Esophagus squamous epithelium (tissue), 4 donors: ENCODE results near the gene AMFR.

Experiments used
- CTCF ChIP-seq, 6 experiments: fragments of 450-650 bp in 4 of 6; fragments of 200-600 bp in 2 of 6; sonication (generic) in 2 of 6; IDR thresholded peaks; one replicate each; pipeline ENCODE4 v1.5.1; 2016 to 2019; ENCODE audit warnings: antibody characterized with exemption in 6 of 6, mild to moderate bottlenecking in 4 of 6, moderate library complexity in 4 of 6
- POLR2A ChIP-seq, 4 donors: fragments of 450-650 bp; IDR thresholded peaks; one replicate each; pipeline ENCODE4 v1.6.1; 2017; ENCODE audit warnings: antibody characterized with exemption in 4 of 4, mild to moderate bottlenecking in 4 of 4, moderate library complexity in 3 of 4

- no peak for TF ChIP-seq CTCF (IDR thresholded peaks at IDR 0.05)
- no peak for TF ChIP-seq POLR2A (IDR thresholded peaks at IDR 0.05)
Observed at GRCh38 chr16:56462064-56462796, 36.9 kb upstream of the AMFR start.
